Nephron progenitor cell (in vitro differentiated cells): ENCODE data around the gene GALNT16.
A peak's percentile ranks its signal among the peaks of the same experiment; 100 is the strongest.

Experiments used
- DNase-seq: peaks from one replicate; pipeline ENCODE4 v3.0.0; 2021
- H3K27ac Mint-ChIP-seq: 2 replicates; pipeline ENCODE4 v1.8.0; 2021; ENCODE audit warnings: mild to moderate bottlenecking, moderate library complexity, mixed read lengths
- H3K27me3 Mint-ChIP-seq: 2 replicates; pipeline ENCODE4 v1.8.0; 2021; ENCODE audit warnings: mild to moderate bottlenecking, low read depth, mixed read lengths; ENCODE audit not compliant: poor library complexity
- H3K36me3 Mint-ChIP-seq: 2 replicates; pipeline ENCODE4 v1.8.0; 2021; ENCODE audit warnings: low read depth, mixed read lengths
- H3K4me1 Mint-ChIP-seq: 2 replicates; pipeline ENCODE4 v1.8.0; 2021; ENCODE audit warnings: mixed read lengths
- H3K4me3 Mint-ChIP-seq: 2 replicates; pipeline ENCODE4 v1.8.0; 2021; ENCODE audit warnings: mild to moderate bottlenecking, moderate library complexity, mixed read lengths
- H3K9me3 Mint-ChIP-seq: 2 replicates; pipeline ENCODE4 v1.8.0; 2021; ENCODE audit warnings: mild to moderate bottlenecking, moderate library complexity, mixed read lengths
- CTCF ChIP-seq: fragments of 200-600 bp; sonication (generic); IDR thresholded peaks from 2 replicates; pipeline ENCODE4 v1.5.0; 2021; ENCODE audit warnings: antibody characterized with exemption

The GALNT16 gene

GRCh38 chr14:69321601-69322330 lies 61.8 kb downstream of the GALNT16 start:
- Mint-ChIP-seq H3K27me3 (peaks cover 4% of the 10 kb centered on the region), H3K4me3 (no peak overlapping the region), H3K4me1 (peaks cover 25% of the 10 kb centered on the region), H3K9me3 (no peaks in the 10 kb centered on the region), H3K27ac (peak overlapping the region; percentile 52), H3K36me3 (no peaks in the 10 kb centered on the region)
- DNase-seq, result no peak
- TF ChIP-seq CTCF, result no peak

- no peak overlapping the region for H3K27ac Mint-ChIP-seq
- no peak for TF ChIP-seq CTCF
- peaks cover 9% of the 10 kb centered on the region for H3K27me3 Mint-ChIP-seq
- H3K9me3 Mint-ChIP-seq, result no peaks in the 10 kb centered on the region
- H3K4me1 Mint-ChIP-seq, result peaks cover 33% of the 10 kb centered on the region
- H3K36me3 Mint-ChIP-seq, result no peaks in the 10 kb centered on the region
- DNase-seq, result no peak
- H3K4me3 Mint-ChIP-seq, result no peak overlapping the region
These were observed 63.5 kb downstream of the GALNT16 start for GRCh38 chr14:69323266-69323998.

- H3K4me3 Mint-ChIP-seq, result no peak overlapping the region
- H3K36me3 Mint-ChIP-seq, result no peaks in the 10 kb centered on the region
- no peak for DNase-seq
- no peak overlapping the region for H3K27ac Mint-ChIP-seq
- no peak for TF ChIP-seq CTCF
- H3K9me3 Mint-ChIP-seq, result no peaks in the 10 kb centered on the region
- peaks cover 9% of the 10 kb centered on the region for H3K27me3 Mint-ChIP-seq
- H3K4me1 Mint-ChIP-seq, result peaks cover 28% of the 10 kb centered on the region
These were observed 64.0 kb downstream of the GALNT16 start for GRCh38 chr14:69323999-69324282.

GRCh38 chr14:69324341-69324931 lies 64.5 kb downstream of the GALNT16 start:
- H3K4me3 Mint-ChIP-seq, result no peak overlapping the region
- DNase-seq, result no peak
- H3K36me3 Mint-ChIP-seq, result no peaks in the 10 kb centered on the region
- no peaks in the 10 kb centered on the region for H3K9me3 Mint-ChIP-seq
- no peak for TF ChIP-seq CTCF
- peaks cover 10% of the 10 kb centered on the region for H3K27me3 Mint-ChIP-seq
- H3K4me1 Mint-ChIP-seq, result peaks cover 26% of the 10 kb centered on the region
- no peak overlapping the region for H3K27ac Mint-ChIP-seq

GRCh38 chr14:69325086-69325485 lies 65.1 kb downstream of the GALNT16 start:
- Mint-ChIP-seq H3K27me3 (peaks cover 13% of the 10 kb centered on the region), H3K9me3 (no peaks in the 10 kb centered on the region), H3K36me3 (no peaks in the 10 kb centered on the region), H3K4me3 (no peak overlapping the region), H3K27ac (no peak overlapping the region), H3K4me1 (peaks cover 26% of the 10 kb centered on the region)
- DNase-seq, result no peak
- TF ChIP-seq CTCF, result no peak
